OCI-M2 (cell line): Measurements from ENCODE around the gene PRSS53.
A peak's percentile ranks its signal among the peaks of the same experiment; 100 is the strongest.
"Not testable (repeated sequence)": the region's sequence is repeated elsewhere in the genome, so short reads cannot be mapped to it uniquely, and the experiment has no call there.

ENCODE experiments used
- DNase-seq: peaks from one replicate; lab custom pipeline; 2025; ENCODE audit not compliant: unreplicated experiment; lab: John Stamatoyannopoulos, UW

The PRSS53 gene

GRCh38 chr16:31118223-31119155, 29.7 kb upstream of the PRSS53 start:
- no peak for DNase-seq

GRCh38 chr16:31117384-31118222, 28.9 kb upstream of the PRSS53 start, which contains the start of gene KAT8:
KAT8 (plus strand) TSS chr16:31117664; CDS start chr16:31117682, 18 bp downstream.
- DNase-seq, result peak; percentile 76

DNA sequence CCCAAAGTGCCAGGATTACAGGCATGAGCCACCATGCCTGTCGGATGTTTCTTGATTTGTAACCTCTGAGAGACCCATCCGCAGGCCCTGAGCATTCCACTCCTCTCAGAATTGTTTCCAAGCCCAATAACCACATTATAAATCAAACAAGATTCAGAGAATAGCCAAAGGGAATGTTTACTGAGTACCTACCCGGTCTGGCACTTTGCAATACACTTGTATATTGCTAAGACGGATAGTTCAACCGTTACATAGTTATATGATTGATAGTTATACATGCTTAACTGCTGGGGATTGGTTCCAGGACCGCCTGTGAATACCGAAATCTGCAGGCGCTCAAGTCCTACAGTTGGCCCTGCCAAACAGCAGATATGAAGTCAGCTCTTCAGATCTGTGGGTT, 25.7 kb upstream of the PRSS53 start:
- DNase-seq, result no peak

DNA sequence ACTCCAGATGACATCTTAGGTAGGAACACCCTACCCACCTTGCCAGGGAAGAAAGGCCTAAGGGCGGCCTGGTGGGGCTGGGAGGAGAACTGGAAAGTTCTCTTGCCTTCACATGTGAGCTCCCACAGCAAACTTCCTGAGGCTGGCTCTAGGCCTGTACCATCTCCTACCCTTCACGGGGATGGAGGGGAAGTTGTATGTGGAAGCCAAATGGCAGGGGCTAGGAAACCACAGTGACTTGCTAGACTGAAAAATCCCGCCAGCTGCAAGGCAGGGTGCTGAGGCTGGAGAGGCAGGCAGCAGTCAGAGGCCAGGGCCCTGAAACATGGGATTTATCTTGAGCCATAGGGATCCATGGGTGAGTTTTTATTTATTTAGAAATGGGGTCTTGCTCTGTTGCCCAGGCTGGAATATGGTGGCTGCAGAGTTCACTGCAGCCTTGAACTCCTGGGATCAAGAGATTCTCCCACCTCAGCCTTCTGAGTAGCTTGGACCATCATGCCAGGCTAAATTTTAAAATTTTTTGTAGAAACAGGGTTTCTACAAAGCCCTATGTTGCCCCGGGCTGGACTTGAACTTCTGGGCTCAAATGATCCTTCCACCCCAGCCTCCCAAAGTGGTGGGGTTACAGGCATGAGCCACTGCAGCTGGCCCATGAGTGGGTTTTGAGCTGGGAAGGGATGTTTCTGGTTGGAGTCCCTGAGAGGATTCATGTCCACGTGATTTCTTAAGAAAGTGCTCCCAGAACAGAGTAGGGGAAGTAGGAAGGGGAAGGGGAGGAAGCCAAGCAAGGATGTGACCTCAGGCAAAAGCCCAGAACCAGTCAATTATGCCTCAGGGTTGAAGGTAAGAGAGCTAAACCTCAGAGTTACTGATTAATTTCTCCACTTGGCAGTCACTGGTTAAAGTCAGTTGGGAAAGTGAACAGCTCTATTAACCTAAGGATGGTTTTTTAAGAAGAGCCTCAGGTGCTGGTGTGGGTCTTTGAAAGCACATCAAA, 24.7 kb upstream of the PRSS53 start:
- DNase-seq, result no peak

DNA sequence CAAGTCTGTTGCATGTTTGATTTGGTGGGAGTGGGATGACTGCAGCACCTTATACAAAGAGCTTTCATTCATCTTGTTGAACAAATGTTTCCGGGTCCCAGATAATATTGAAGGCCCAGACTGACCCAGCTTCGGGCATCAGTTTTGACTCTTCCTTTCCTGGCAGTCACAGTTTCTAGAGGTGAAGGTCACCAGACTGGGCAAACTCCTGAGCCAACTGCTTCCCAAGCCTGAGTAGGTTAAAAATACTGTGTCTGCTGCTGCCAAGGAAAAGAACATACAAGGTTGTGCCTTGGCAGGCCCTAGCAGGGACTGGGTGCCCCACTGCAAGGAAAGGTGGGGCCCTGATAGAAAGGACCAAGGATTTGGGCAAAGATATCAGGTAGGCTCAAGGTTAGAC, 24.0 kb upstream of the PRSS53 start:
- no peak for DNase-seq

DNA sequence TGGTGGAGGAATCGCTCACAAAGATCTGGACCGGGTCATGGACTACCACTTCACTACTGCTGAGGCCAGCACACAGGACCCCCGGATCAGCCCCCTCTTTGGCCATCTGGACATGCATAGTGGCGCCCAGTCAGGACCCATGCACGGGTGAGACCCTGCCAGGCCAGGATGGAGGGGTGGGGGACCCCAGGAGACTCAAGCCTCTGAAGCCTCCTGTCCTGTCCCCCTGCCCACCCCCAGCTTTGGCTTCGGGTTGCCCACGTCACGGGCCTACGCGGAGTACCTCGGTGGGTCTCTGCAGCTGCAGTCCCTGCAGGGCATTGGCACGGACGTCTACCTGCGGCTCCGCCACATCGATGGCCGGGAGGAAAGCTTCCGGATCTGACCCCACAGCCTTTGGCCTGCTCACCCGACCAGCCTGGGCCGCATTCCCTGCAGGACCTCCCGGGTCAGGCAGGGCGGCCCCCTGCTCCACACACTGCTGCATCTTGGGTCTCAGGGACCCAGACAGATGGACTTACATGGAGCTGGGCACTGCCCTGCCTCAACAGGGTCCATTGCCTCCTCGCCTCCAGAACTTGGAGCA, 23.2 kb upstream of the PRSS53 start:
- DNase-seq, result no peak

DNA sequence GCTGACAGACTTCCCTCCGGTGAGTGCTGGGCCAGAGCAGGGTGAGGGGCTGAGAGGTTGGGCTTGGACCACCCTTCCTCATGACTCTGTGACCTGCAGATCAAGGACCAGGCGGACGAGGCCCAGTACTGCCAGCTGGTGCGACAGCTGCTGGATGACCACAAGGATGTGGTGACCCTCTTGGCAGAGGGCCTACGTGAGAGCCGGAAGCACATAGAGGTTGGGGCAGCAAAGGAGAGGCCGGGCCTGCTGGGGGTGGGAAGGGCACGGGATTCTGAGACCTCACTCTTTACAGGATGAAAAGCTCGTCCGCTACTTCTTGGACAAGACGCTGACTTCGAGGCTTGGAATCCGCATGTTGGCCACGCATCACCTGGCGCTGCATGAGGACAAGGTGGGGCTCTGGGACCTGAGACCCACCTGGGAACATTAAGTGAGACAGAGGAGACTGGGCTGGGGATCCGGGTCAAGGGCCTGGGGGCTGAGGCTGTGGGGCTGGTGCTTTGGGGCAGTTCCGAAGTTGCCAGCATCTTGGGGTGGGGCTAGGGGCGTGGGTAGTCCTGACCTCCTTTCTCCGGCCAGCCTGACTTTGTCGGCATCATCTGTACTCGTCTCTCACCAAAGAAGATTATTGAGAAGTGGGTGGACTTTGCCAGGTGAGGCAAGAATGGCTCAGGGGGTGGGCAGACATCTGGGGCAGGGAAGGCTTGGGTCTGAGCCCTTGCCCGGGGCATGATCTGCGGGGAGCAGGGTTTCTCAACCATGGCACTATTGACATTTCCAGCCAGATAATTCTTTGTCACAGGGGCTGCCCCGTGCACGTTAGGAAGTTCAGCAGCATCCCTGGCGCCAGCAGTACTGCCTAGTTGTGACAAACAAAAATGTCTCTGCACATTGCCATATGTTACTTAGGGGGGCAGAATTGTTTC, 21.6 kb upstream of the PRSS53 start:
- no peak for DNase-seq

GRCh38 chr16:31109622-31110021, 20.9 kb upstream of the PRSS53 start:
- no peak for DNase-seq

DNA sequence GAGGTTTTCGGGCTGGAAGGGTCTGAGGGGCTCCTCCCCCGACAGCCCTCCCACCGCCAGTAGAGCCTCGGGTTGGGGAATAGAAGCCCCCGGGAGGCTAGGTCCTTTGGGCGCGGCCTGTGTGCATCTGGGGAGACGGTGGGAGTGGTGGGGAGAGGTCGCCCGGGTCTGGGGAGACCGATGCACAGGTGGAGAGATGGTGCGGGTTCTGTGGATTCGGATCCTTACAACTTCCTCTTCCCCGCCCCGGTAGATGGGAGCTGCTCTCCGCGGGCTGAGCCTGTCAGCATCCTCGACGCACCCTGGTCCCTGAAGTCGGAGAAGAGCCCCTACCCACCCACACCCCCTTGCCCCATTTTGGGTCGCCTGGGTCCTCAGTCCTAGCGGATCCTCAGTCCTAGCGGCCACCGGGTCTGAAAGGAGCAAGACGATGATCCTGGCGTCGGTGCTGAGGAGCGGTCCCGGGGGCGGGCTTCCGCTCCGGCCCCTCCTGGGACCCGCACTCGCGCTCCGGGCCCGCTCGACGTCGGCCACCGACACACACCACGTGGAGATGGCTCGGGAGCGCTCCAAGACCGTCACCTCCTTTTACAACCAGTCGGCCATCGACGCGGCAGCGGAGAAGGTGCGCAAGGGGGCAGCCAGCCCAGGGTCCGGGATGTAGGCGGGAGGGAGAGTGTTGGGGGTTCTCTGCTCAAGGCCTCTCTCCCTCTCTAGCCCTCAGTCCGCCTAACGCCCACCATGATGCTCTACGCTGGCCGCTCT, 20.2 kb upstream of the PRSS53 start:
- no peak for DNase-seq

GRCh38 chr16:31108035-31108793, 19.5 kb upstream of the PRSS53 start, which contains the start of gene BCKDK:
BCKDK (plus strand) TSS chr16:31108386; CDS start chr16:31109224, 838 bp downstream.
- DNase-seq, result peak; percentile 31

DNA sequence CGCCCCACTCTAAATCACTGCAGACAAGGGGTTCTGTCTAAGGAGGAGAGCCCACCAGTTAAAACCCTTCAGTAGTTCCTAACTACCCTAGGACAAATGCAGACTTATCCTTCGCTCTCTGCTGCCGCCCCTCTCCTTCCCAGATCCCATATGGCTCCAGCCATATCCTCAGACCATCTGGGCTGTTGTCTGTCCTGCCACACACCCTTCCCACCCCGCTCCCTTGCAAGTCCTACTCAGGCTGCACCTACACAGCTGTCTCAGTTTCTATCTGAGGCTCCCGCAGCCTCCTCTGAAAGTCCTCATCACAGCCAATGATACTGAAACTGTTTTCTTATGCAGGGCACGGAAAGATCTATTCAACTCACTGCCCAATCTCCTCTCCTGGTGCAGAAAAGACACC, 18.7 kb upstream of the PRSS53 start:
- no peak for DNase-seq

DNA sequence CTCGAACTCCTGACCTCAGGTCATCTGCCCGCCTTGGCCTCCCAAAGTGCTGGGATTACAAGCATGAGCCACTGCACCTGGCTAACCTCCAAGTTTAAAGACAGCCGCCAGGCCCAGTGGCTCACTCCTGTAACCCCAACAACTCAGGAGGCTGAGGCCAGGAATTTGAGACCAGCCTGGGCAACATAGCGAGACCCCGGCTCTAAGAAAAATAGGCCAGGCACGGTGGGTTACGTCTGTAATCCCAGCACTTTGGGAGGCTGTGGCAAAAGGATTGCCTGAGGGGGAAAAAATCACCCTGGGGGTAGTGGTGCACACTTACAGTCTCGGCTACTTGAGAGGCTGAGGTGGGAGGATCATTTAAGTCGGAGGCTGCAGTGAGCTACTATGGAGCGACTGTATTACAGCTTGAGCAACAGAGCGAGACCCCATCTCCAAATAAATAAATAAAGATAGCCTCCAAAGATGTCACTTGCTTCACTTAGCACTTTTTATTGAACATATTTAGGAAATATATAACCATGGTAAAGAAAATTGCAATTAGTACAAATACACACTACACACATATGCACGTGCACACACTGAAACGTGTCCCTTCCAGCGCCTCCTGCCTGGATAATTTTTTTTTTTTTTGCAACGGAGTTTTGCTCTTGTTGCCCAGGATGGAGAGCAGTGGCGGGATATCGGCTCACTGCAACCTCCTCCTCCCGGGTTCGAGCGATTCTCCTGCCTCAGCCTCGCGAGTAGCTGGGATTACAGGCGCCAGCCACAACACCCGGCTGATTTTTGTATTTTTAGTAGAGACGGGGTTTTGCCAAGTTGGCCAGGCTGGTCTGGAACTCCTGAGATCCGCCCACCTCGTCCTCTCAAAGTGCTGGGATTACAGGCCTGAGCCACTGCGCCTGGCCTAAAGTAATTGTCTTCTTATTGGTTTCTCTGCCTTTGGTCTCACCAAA, 18.0 kb upstream of the PRSS53 start:
- no peak for DNase-seq

DNA sequence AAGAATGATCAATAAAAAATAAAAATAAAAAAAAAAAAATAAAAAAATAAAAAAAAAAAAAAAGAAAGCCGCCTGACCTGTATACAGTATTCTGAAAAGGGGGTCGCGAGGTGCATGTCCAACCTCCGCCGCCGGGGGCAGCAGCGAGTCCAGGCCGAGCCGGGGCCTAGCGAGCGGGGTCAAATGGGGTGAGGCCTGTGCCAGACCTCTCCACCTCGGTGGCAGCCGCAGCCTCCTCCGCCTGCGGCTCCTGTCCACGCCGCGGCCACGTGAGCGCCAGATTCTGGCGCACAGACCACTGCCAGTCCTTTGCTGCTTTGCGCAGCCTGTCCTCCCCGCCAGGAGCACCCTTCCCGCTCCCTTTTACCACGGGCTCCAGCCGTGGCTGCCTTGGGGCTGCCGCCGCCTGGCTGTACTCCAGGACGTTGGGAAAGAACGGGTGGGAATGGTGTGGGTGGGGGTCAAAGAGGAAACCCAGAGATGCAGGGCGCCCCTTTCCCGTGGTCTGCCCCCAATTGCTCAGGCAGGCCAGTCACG, 17.0 kb upstream of the PRSS53 start:
- DNase-seq, result no peak

DNA sequence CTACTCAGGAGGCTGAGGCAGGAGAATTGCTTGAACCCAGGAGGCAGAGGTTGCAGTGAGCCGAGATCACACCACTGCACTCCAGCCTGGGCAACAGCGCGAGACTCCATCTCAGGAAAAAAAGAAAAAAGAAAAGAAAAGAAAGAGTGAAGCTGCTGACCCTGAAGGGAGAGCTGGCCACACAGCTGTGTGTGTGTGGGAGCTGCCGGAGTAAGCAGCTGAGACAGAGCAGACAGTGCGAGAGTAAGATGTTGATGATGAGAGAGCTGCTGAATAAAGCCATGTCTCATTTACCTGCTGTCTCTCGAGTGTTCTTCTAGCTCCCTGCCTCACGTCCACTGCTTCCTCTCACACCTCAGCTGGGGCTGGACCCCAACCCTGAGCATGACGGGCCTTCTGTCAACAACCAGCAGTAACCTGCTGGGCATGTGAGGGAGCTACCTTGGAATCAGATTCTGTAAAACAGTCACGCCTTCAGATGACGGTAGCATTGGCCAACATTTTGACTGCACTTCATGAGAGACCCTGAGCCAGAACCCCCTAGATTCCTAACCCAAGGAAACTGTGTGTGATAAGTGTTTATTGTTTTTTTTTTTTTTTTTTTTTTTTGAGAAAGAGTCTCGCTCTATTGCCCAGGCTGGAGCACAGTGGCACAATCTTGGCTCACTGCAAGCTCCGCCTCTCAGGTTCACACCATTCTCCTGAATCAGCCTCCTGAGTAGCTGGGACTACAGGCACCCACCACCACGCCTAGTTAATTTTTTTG, 12.3 kb upstream of the PRSS53 start:
- not testable (repeated sequence) for DNase-seq

DNA sequence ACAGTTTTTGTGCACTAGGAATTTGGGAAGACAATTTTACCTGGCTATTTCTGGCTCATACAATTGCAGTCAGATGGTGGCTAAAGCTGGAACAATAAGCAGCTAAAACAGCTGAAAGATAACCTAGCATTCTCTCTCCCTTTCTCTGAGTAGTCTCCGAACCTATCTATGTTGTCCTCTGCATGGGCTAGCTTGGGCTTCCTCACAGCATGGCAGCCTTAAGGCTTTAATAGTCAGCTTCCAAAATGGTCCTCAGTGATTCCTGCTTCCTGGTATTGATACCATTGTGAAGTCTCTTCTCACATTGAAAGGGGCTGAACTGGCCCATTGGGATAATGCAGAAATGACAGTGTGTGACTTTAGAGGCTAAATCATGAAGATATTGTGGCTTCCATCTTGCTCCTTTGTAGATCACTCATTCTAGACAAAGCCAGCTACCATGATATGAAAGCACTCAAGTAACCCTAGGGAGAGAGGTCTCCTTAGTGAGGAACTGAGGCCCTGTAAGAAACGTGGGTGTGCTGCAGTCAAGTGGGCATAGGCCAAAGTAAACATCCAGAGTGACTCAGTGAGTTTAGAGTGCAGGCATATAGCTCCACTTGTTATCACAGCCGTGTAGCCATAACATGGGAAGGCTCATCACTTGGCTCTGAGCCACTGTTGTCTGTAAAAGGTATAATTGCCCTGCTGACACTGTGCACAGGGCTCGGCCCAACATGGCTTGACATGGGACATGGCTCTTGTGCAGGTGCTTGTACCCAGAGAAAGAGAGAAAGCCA, 11.3 kb upstream of the PRSS53 start:
- no peak for DNase-seq
